OCI-LY7 (cell line): Measurements from ENCODE around the gene SMIM7. TPM values are rescaled to one million over a fixed set of nuclear protein-coding genes. Genes with fewer than 3 reads are reported as not detected.

Source experiments
- BruUV-seq: library from RNA; stranded (reverse); fragments of 400-500 nt; replicated peaks from 2 replicates; lab custom pipeline; 2021; lab: Mats Ljungman, UMichigan
- CTCF ChIA-PET: fragments of 300-600 bp; sonication (Branson Sonifier 250); formaldehyde crosslinking; loops from one replicate; lab custom pipeline; 2022; ENCODE audit warnings: antibody characterized with exemption; ENCODE audit not compliant: unreplicated experiment; lab: Charles Lee
- POLR2A ChIA-PET: fragments of 300-600 bp; sonication (Branson Sonifier 250); formaldehyde crosslinking; loops from one replicate; lab custom pipeline; 2022; ENCODE audit warnings: antibody characterized with exemption; lab: Charles Lee
- DNase-seq: peaks from one replicate; pipeline ENCODE4 v3.0.0-alpha.2; 2015; ENCODE audit warnings: low spot score
- H2AFZ ChIP-seq: fragments of 200-600 bp; sonication (generic), shearing (Covaris generic); 2 replicates; pipeline ENCODE4 v1.6.1; 2014; ENCODE audit warnings: mild to moderate bottlenecking, antibody characterized with exemption, low read length, moderate library complexity
- H3K27ac ChIP-seq: fragments of 200-600 bp; sonication (generic); 2 replicates; pipeline ENCODE4 v1.5.1; 2014; ENCODE audit warnings: mixed run types, low read depth, mild to moderate bottlenecking, moderate library complexity, low read length, inconsistent platforms; ENCODE audit not compliant: poor library complexity, severe bottlenecking
- H3K36me3 ChIP-seq: fragments of 200-600 bp; sonication (generic); 2 replicates; pipeline ENCODE4 v1.6.1; 2014; ENCODE audit warnings: mild to moderate bottlenecking, antibody characterized with exemption, low read length, moderate library complexity, mixed read lengths; ENCODE audit not compliant: insufficient read depth
- H3K4me1 ChIP-seq: fragments of 200-600 bp; sonication (generic); 2 replicates; pipeline ENCODE4 v1.5.1; 2014; ENCODE audit warnings: mild to moderate bottlenecking, low read length; ENCODE audit not compliant: insufficient read depth, poor library complexity, severe bottlenecking
- H3K4me2 ChIP-seq: fragments of 200-600 bp; sonication (generic); 2 replicates; pipeline ENCODE4 v1.6.1; 2014; ENCODE audit warnings: mild to moderate bottlenecking, low read length
- H3K4me3 ChIP-seq: fragments of 200-600 bp; sonication (generic); 2 replicates; pipeline ENCODE4 v1.5.1; 2014; ENCODE audit warnings: mild to moderate bottlenecking, low read depth, low read length; ENCODE audit not compliant: poor library complexity, severe bottlenecking
- H3K79me2 ChIP-seq: fragments of 200-600 bp; sonication (generic); 2 replicates; pipeline ENCODE4 v1.6.1; 2016; ENCODE audit warnings: low read depth, mild to moderate bottlenecking, low read length, moderate library complexity, mixed read lengths; ENCODE audit not compliant: insufficient read depth
- H3K9me2 ChIP-seq: fragments of 200-600 bp; sonication (generic); 2 replicates; pipeline ENCODE4 v1.6.1; 2016; ENCODE audit warnings: mild to moderate bottlenecking, low read length, mixed read lengths; ENCODE audit not compliant: insufficient read depth
- H3K9me3 ChIP-seq: fragments of 200-600 bp; sonication (generic); 2 replicates; pipeline ENCODE4 v1.6.1; 2014; ENCODE audit warnings: mild to moderate bottlenecking, mixed run types, low read length, mixed read lengths
- H4K20me1 ChIP-seq: fragments of 200-600 bp; sonication (generic); 2 replicates; pipeline ENCODE4 v1.6.1; 2014; ENCODE audit warnings: mild to moderate bottlenecking, antibody characterized with exemption, low read length, moderate library complexity, mixed read lengths; ENCODE audit not compliant: insufficient read depth
- EZH2phosphoT487 ChIP-seq: fragments of 200-600 bp; sonication (generic); IDR thresholded peaks from 2 replicates; pipeline ENCODE4 v1.6.1; 2018; ENCODE audit warnings: low read depth, borderline replicate concordance, mild to moderate bottlenecking, mixed run types, antibody characterized with exemption, low read length, moderate library complexity, mixed read lengths
- intact Hi-C: fragments of 100-400 bp; cut with micrococcal nuclease; formaldehyde crosslinking; loops from one replicate; pipeline ENCODE4 v1.10.0; 2022; ENCODE audit not compliant: unreplicated experiment
- total RNA-seq, 2 experiments: library from RNA; depleted of rRNA in 1 of 2; stranded (reverse); fragments of >200 nt in 1 of 2; shearing (Covaris generic) in 1 of 2; gene quantifications; 2 replicates each; pipeline ENCODE4 v1.2.3, GENCODE V29; 2014 to 2022
- TF ChIP-seq, protein P1 (sequence below): fragments of 200-600 bp; sonication (generic); conservative IDR thresholded peaks from 2 replicates; pipeline ENCODE4 v1.5.1; 2014; ENCODE audit warnings: mild to moderate bottlenecking, antibody characterized with exemption, low read length, moderate library complexity, mixed read lengths

Gene SMIM7
- total RNA-seq, 2 experiments from 2014 or later: 87.0 to 96.3 TPM

- TF ChIP-seq, protein P1, sequence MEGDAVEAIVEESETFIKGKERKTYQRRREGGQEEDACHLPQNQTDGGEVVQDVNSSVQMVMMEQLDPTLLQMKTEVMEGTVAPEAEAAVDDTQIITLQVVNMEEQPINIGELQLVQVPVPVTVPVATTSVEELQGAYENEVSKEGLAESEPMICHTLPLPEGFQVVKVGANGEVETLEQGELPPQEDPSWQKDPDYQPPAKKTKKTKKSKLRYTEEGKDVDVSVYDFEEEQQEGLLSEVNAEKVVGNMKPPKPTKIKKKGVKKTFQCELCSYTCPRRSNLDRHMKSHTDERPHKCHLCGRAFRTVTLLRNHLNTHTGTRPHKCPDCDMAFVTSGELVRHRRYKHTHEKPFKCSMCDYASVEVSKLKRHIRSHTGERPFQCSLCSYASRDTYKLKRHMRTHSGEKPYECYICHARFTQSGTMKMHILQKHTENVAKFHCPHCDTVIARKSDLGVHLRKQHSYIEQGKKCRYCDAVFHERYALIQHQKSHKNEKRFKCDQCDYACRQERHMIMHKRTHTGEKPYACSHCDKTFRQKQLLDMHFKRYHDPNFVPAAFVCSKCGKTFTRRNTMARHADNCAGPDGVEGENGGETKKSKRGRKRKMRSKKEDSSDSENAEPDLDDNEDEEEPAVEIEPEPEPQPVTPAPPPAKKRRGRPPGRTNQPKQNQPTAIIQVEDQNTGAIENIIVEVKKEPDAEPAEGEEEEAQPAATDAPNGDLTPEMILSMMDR: no peak
- no peak for TF ChIP-seq EZH2phosphoT487
- Histone ChIP-seq H3K4me2 (no peak overlapping the region), H3K36me3 (peaks cover 21% of the 10 kb centered on the region), H3K9me2 (no peaks in the 10 kb centered on the region), H4K20me1 (peaks cover 35% of the 10 kb centered on the region), H3K79me2 (peaks cover 93% of the 10 kb centered on the region), H3K9me3 (no peaks in the 10 kb centered on the region), H3K27ac (no peak overlapping the region), H3K4me1 (peaks cover 41% of the 10 kb centered on the region), H3K4me3 (no peak overlapping the region), H2AFZ (no peak overlapping the region)
- BruUV-seq: no TSS peak
- peak; percentile 50 for DNase-seq
- CTCF ChIA-PET: interaction anchor here (0.6 kb wide), 1 partner anchor 309 kb away, joined by 3 read pairs; no protein-coding TSS in a partner anchor
- intact Hi-C loops: no loop called here
- POLR2A ChIA-PET: interaction anchor here (0.5 kb wide), 1 partner anchor 72 kb away, joined by 3 read pairs; no protein-coding TSS in a partner anchor
Observed at GRCh38 chr19:16599655-16600346, 60.1 kb downstream of the SMIM7 start.

DNA sequence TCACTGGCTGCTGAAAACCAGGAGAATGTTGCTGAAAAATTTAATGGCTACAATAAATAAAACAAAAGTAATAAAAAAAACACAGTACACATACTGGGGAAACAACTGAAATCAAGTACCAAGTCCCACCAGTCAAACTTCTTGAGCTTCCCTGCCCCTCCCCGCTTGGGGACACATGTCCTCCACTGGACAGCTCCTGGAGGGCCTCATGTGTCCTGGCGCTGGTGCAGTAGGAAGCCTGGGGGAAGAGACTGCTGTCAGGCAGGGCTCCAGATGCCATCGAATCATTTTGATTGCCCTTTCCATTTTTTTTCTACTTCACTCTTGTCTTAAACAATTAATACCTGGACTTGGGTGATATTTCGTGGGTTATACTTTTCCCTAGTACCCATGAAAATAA, 61.1 kb downstream of the SMIM7 start:
- Histone ChIP-seq H3K27ac (peak overlapping the region; percentile 20), H3K9me2 (no peaks in the 10 kb centered on the region), H3K4me3 (no peak overlapping the region), H3K4me1 (peaks cover 44% of the 10 kb centered on the region), H3K36me3 (peaks cover 16% of the 10 kb centered on the region), H2AFZ (no peak overlapping the region), H4K20me1 (peaks cover 44% of the 10 kb centered on the region), H3K79me2 (peaks cover 93% of the 10 kb centered on the region), H3K9me3 (no peaks in the 10 kb centered on the region), H3K4me2 (no peak overlapping the region)
- ChIA-PET CTCF (interaction anchor here (0.6 kb wide), 1 partner anchor 535 kb away, joined by 4 read pairs; no protein-coding TSS in a partner anchor), POLR2A (interaction anchor here (0.5 kb wide), 1 partner anchor 8 kb away, joined by 4 read pairs; no protein-coding TSS in a partner anchor)
- DNase-seq: no peak
- no TSS peak for BruUV-seq
- intact Hi-C loops: no loop called here
- no peak for TF ChIP-seq EZH2phosphoT487
- TF ChIP-seq, protein P1: no peak

- Histone ChIP-seq H3K4me2 (no peak overlapping the region), H2AFZ (no peak overlapping the region), H3K79me2 (peaks cover 93% of the 10 kb centered on the region), H3K9me3 (no peaks in the 10 kb centered on the region), H4K20me1 (peaks cover 58% of the 10 kb centered on the region), H3K27ac (no peak overlapping the region), H3K36me3 (peaks cover 9% of the 10 kb centered on the region; the same call in 1 of the 2 replicates), H3K4me1 (peaks cover 69% of the 10 kb centered on the region), H3K9me2 (no peaks in the 10 kb centered on the region), H3K4me3 (no peak overlapping the region)
- ChIA-PET POLR2A (no interaction called here), CTCF (no interaction called here)
- no peak for TF ChIP-seq EZH2phosphoT487
- TF ChIP-seq, protein P1: no peak
- intact Hi-C loops: no loop called here
- no peak for DNase-seq
- BruUV-seq: no TSS peak
Observed at GRCh38 chr19:16596399-16596798, 63.5 kb downstream of the SMIM7 start.
